ENCODE results near the gene MAGEB16.

MAGEB16 gene

DNA sequence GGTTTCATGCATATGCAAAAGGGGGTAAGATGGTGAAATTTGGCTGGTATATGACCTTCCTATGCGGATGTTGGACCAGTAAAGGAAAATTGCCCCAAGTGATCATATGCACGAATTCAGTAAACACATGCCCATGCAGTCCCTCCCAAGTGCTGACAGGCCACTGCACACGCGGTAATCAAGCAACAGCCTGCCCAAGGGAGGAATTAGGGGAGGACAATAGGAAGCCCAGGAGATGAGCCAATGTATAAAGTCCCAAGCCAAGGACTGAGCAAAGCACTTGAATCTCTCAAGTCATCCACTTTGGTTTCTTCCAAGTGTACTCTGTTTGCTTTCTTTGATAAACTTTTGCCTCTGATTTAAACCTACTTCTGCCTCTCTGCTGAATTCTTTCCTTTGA, 21.1 kb downstream of the MAGEB16 start:
- TF ChIP-seq, protein P1, sequence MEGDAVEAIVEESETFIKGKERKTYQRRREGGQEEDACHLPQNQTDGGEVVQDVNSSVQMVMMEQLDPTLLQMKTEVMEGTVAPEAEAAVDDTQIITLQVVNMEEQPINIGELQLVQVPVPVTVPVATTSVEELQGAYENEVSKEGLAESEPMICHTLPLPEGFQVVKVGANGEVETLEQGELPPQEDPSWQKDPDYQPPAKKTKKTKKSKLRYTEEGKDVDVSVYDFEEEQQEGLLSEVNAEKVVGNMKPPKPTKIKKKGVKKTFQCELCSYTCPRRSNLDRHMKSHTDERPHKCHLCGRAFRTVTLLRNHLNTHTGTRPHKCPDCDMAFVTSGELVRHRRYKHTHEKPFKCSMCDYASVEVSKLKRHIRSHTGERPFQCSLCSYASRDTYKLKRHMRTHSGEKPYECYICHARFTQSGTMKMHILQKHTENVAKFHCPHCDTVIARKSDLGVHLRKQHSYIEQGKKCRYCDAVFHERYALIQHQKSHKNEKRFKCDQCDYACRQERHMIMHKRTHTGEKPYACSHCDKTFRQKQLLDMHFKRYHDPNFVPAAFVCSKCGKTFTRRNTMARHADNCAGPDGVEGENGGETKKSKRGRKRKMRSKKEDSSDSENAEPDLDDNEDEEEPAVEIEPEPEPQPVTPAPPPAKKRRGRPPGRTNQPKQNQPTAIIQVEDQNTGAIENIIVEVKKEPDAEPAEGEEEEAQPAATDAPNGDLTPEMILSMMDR (IDR thresholded peaks at IDR 0.05; ENCODE audit: insufficient read depth, missing control alignments), result no peak
- no peak for DNase-seq (ENCODE audit: insufficient read length, low spot score)
- FAIRE-seq, result no peak

DNA sequence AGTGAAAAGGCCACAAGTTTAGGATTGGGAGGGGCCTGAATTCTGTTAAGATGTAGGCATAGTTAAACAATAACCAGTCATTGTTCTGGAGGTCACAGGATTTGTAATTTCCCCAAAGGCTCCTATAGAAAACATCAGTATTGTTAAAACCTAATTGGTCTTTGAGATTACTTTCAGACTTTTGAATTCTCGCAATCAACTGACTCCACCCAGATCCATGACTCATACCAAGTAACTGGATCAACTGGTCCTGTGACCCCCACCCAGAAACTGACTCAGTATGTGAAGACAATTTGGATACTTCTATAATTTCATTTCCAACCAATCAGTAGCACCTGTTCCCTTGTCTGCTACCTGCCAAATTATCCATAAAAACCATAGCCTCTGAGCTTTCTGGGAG, 28.4 kb downstream of the MAGEB16 start:
- TF ChIP-seq, protein P1 (IDR thresholded peaks at IDR 0.05; ENCODE audit: insufficient read depth, missing control alignments), result no peak
- FAIRE-seq (no peak), DNase-seq (ENCODE audit: insufficient read length, low spot score) (no peak)

GRCh38 chrX:35829501-35829900, 31.4 kb downstream of the MAGEB16 start:
- no peak for FAIRE-seq
- no peak for DNase-seq (ENCODE audit: insufficient read length, low spot score)
- TF ChIP-seq, protein P1 (IDR thresholded peaks at IDR 0.05; ENCODE audit: insufficient read depth, missing control alignments), result no peak

GRCh38 chrX:35841872-35842271, 43.7 kb downstream of the MAGEB16 start:
- TF ChIP-seq, protein P1 (IDR thresholded peaks at IDR 0.05; ENCODE audit: insufficient read depth, missing control alignments), result no peak
- no peak for FAIRE-seq
- DNase-seq (ENCODE audit: insufficient read length, low spot score), result no peak

GRCh38 chrX:35842674-35843073, 44.5 kb downstream of the MAGEB16 start:
- no peak for DNase-seq (ENCODE audit: insufficient read length, low spot score)
- TF ChIP-seq, protein P1 (IDR thresholded peaks at IDR 0.05; ENCODE audit: insufficient read depth, missing control alignments), result no peak
- no peak for FAIRE-seq

- DNase-seq (ENCODE audit: insufficient read length, low spot score) (no peak), FAIRE-seq (no peak)
- TF ChIP-seq, protein P1 (IDR thresholded peaks at IDR 0.05; ENCODE audit: insufficient read depth, missing control alignments), result no peak
Observed at GRCh38 chrX:35847736-35848135, 49.6 kb downstream of the MAGEB16 start.

Measured in D721Med (cell line).